ENCODE measurements around the gene KLRF1.

GRCh38 chr12:9829483-9829882 is 2.2 kb downstream of the KLRF1 start:
- TF ChIP-seq, protein P1, sequence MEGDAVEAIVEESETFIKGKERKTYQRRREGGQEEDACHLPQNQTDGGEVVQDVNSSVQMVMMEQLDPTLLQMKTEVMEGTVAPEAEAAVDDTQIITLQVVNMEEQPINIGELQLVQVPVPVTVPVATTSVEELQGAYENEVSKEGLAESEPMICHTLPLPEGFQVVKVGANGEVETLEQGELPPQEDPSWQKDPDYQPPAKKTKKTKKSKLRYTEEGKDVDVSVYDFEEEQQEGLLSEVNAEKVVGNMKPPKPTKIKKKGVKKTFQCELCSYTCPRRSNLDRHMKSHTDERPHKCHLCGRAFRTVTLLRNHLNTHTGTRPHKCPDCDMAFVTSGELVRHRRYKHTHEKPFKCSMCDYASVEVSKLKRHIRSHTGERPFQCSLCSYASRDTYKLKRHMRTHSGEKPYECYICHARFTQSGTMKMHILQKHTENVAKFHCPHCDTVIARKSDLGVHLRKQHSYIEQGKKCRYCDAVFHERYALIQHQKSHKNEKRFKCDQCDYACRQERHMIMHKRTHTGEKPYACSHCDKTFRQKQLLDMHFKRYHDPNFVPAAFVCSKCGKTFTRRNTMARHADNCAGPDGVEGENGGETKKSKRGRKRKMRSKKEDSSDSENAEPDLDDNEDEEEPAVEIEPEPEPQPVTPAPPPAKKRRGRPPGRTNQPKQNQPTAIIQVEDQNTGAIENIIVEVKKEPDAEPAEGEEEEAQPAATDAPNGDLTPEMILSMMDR (IDR thresholded peaks at IDR 0.05) = no peak
- TF ChIP-seq EZH2 (IDR thresholded peaks at IDR 0.05; ENCODE audit: borderline replicate concordance, insufficient read depth, low read depth, low read length, poor library complexity, severe bottlenecking) = no peak

Data from B cell (primary cell).